K562 (cell line): Measurements from ENCODE around the gene CSF2RB. TPM values are rescaled to one million over a fixed set of nuclear protein-coding genes. Genes with fewer than 3 reads are reported as not detected.

ENCODE experiments used
- ATAC-seq: fragments of 200-7000 bp; cut with Tn5 transposase; 3 replicates; pipeline ENCODE4 v1.9.1; 2020; ENCODE audit warnings: moderate library complexity
- BruUV-seq: library from RNA; stranded (reverse); fragments of 400-500 nt; replicated peaks from 2 replicates; lab custom pipeline; 2021; lab: Mats Ljungman, UMichigan
- CTCF ChIA-PET: fragments of 300-600 bp; formaldehyde crosslinking; extraction: SDS; loops from one replicate; lab custom pipeline; 2021; ENCODE audit warnings: low intra/inter-chr PET ratio; lab: Yijun Ruan, JAX
- POLR2A ChIA-PET: fragments of 300-600, 350-650 bp; sonication (Branson Sonifier 250); formaldehyde crosslinking; extraction: SDS; loops from one replicate; lab custom pipeline; 2021; ENCODE audit warnings: antibody characterized with exemption, inconsistent platforms; lab: Yijun Ruan, JAX
- DNase-seq, 4 experiments: peaks; one replicate each; pipeline versions ENCODE4 v3.0.0 to v3.0.0-alpha.2; 2011 to 2018; ENCODE audit warnings: low spot score in 3 of 4, mixed read lengths in 3 of 4; ENCODE audit errors: extremely low read depth in 1 of 4
- FAIRE-seq: peaks from 2 replicates; lab custom pipeline; 2011; peaks lifted over from hg19 to GRCh38; lab: Jason Lieb, UNC
- H2AFZ ChIP-seq: 2 replicates; pipeline ENCODE4 v1.6.0; 2011; ENCODE audit warnings: low read depth, low read length, control low read depth, inconsistent platforms
- H3K27ac ChIP-seq: fragments of 200-600 bp; 3 replicates; pipeline ENCODE4 v1.8.0; 2011; ENCODE audit warnings: low read depth, mild to moderate bottlenecking, control low read depth, inconsistent platforms, low read length, moderate library complexity, mixed read lengths; ENCODE audit errors: extremely low read depth
- H3K27me3 ChIP-seq, 2 experiments: fragments of 300-600 bp in 1 of 2; 2 replicates in 1 of 2; 3 replicates in 1 of 2; pipeline versions ENCODE4 v1.6.0 to v1.8.0; 2011; ENCODE audit warnings: inconsistent platforms in 2 of 2, low read length in 2 of 2, mild to moderate bottlenecking in 1 of 2, mixed read lengths in 1 of 2, moderate library complexity in 1 of 2; ENCODE audit not compliant: control insufficient read depth in 2 of 2, insufficient read depth in 2 of 2
- H3K36me3 ChIP-seq: fragments of 300-600 bp; 3 replicates; pipeline ENCODE4 v1.8.0; 2011; ENCODE audit warnings: mild to moderate bottlenecking, low read length, inconsistent platforms; ENCODE audit not compliant: control insufficient read depth, insufficient read depth
- H3K4me1 ChIP-seq, 2 experiments: fragments of 200-600 bp in 1 of 2; replicated peaks in 1 of 2; 2 replicates in 1 of 2; 3 replicates in 1 of 2; pipeline versions ENCODE4 v1.5.1 to v1.8.0; 2011; ENCODE audit warnings: inconsistent platforms in 2 of 2, low read length in 2 of 2, mild to moderate bottlenecking in 1 of 2, mixed read lengths in 1 of 2, moderate library complexity in 1 of 2; ENCODE audit not compliant: control insufficient read depth in 2 of 2, insufficient read depth in 2 of 2
- H3K4me2 ChIP-seq: 2 replicates; pipeline ENCODE4 v1.6.1; 2011; ENCODE audit warnings: low read length, control low read depth, inconsistent platforms, mixed read lengths; ENCODE audit not compliant: insufficient read depth
- H3K4me3 ChIP-seq: fragments of 200-600 bp; sonication (generic), shearing (Covaris generic); 2 replicates; pipeline ENCODE4 v1.5.1; 2016; ENCODE audit warnings: control low read depth, inconsistent platforms
- H3K79me2 ChIP-seq: fragments of 200-600 bp; 3 replicates; pipeline ENCODE4 v1.8.0; 2011; ENCODE audit warnings: low read length, inconsistent platforms; ENCODE audit not compliant: control insufficient read depth, insufficient read depth
- H3K9ac ChIP-seq, 2 experiments: 2 replicates each; pipeline versions ENCODE4 v1.6.0 to v1.6.1; 2011; ENCODE audit warnings: low read depth in 2 of 2, low read length in 2 of 2, control low read depth in 1 of 2, inconsistent platforms in 1 of 2, mild to moderate bottlenecking in 1 of 2, mixed read lengths in 1 of 2; ENCODE audit not compliant: insufficient read depth in 1 of 2
- H3K9me1 ChIP-seq: one replicate; pipeline ENCODE4 v1.6.0; 2011; ENCODE audit warnings: inconsistent platforms, mild to moderate bottlenecking, low read length, moderate library complexity; ENCODE audit not compliant: control insufficient read depth, insufficient read depth
- H3K9me3 ChIP-seq: replicated peaks from 2 replicates; pipeline ENCODE4 v1.5.1; 2011; ENCODE audit warnings: low read depth, low read length, inconsistent platforms; ENCODE audit not compliant: control insufficient read depth, insufficient read depth
- H4K20me1 ChIP-seq: replicated peaks from 2 replicates; pipeline ENCODE4 v1.6.1; 2011; ENCODE audit warnings: low read length, inconsistent platforms, mixed read lengths; ENCODE audit not compliant: control insufficient read depth, insufficient read depth
- CHD4 ChIP-seq: fragments of 200-600 bp; sonication (generic); IDR thresholded peaks from 3 replicates; pipeline ENCODE4 v1.6.1; 2012; ENCODE audit warnings: low read depth, mild to moderate bottlenecking, mixed read lengths, low read length, inconsistent platforms; ENCODE audit not compliant: insufficient read depth, insufficient replicate concordance, poor library complexity, severe bottlenecking
- ZNF79 ChIP-seq: fragments of 250-450 bp; sonication (Bioruptor Pico); IDR thresholded peaks from 2 replicates; pipeline ENCODE4 v1.4.0; 2020; ENCODE audit warnings: low read depth, mild to moderate bottlenecking, moderate library complexity
- WGBS: fragments of 100-300 bp; shearing (Covaris generic); methylation state at CpG from one replicate; pipeline ENCODE4 v1.1.6; 2016; ENCODE audit warnings: low coverage, mixed read lengths; ENCODE audit not compliant: insufficient coverage; ENCODE audit errors: missing lambda C conversion rate; 5-methylcytosine and 5-hydroxymethylcytosine counted together
- in situ Hi-C: fragments of 300-500 bp; cut with MboI; formaldehyde crosslinking; loops from 4 replicates; pipeline ENCODE4 v1.15.0; 2018; ENCODE audit warnings: inconsistent platforms, mixed read lengths
- intact Hi-C: fragments of 100-400 bp; cut with micrococcal nuclease; formaldehyde crosslinking; loops from 2 replicates; pipeline ENCODE4 v1.14.2; 2022
- polyA plus RNA-seq, 8 experiments: library from polyadenylated mRNA; depleted of rRNA in 4 of 8; stranded (reverse) in 5 of 8; unstranded in 3 of 8; fragments of >200 nt; fragmentation: Nextera tagmentation in 2 of 8; fragmentation: Illumina TruSeq in 1 of 8; extraction: Ambion mirVana in 2 of 8; extraction: Trizol in 1 of 8; gene quantifications; 2 replicates each; pipeline versions ENCODE4 v1.2.1 to v1.2.3, GENCODE V29; 2011 to 2014; ENCODE audit warnings: inconsistent platforms in 1 of 8, missing spikeins in 1 of 8
- total RNA-seq, 7 experiments: library from RNA; depleted of rRNA in 6 of 7; stranded (reverse); fragments of >200 nt in 6 of 7; fragmentation: Illumina TruSeq in 2 of 7; extraction: Trizol in 2 of 7; gene quantifications; 2 replicates each; pipeline versions ENCODE4 v1.2.1 to v1.2.3, GENCODE V29; 2011 to 2021; ENCODE audit warnings: low replicate concordance in 1 of 7
- TF ChIP-seq, protein P1 (sequence below), 3 experiments: IDR thresholded peaks in 2 of 3; conservative IDR thresholded peaks in 1 of 3; 2 replicates each; pipeline ENCODE4 v1.5.1; 2011 to 2012; ENCODE audit warnings: low read length in 3 of 3, mild to moderate bottlenecking in 3 of 3, control low read depth in 2 of 3, improper control_type of control experiment in 1 of 3, inconsistent platforms in 1 of 3, low read depth in 1 of 3, mixed read lengths in 1 of 3, moderate library complexity in 1 of 3; ENCODE audit not compliant: insufficient read depth in 2 of 3

Gene CSF2RB
- total and polyA plus RNA-seq, 9 of the 15 experiments (the other 6 are each of a cell fraction or from before 2014, with no cell fraction given), result 0.04 to 1.0 (median 0.36) TPM

DNA sequence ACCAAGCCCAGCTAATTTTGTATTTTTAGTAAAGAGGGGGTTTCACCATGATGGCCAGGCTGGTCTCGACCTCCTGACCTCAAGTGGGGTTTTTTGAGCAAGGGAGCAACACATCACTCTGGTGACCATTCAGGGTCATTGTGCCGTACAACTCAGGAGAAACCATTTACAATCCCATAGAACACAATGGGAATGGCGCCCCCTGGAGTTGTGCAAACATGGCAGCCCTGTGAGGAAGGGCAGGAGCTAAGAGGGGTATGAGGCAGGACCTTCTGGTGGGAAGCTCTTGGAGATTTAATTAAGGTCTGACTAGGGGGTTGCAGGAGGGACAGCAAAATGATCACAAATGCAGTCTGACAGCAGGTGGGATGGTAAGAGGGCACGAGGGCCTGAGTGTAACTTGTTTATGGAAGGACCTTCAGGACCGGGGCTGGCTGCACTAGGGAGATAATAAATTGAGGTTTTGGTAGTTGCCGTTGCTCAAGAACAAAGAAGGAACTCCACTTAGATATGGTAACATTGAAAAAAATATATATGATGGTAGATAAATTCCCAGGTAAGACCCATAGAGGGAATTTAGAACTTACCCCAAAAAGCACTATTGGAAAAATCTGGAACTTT is 9.1 kb upstream of the CSF2RB start:
- Histone ChIP-seq H3K4me1 (peaks cover 0 to 5% of the 10 kb centered on the region in 2 experiments; a peak in 1 of 5 replicates), H4K20me1 (no peaks in the 10 kb centered on the region), H3K79me2 (no peaks in the 10 kb centered on the region), H3K4me2 (no peak overlapping the region), H3K36me3 (no peaks in the 10 kb centered on the region), H2AFZ (no peak overlapping the region), H3K27me3 (peaks cover 0 to 7% of the 10 kb centered on the region in 2 experiments; a peak in 2 of 5 replicates), H3K4me3 (no peak overlapping the region), H3K9me3 (no peaks in the 10 kb centered on the region), H3K27ac (no peak overlapping the region), H3K9ac (no peak overlapping the region), H3K9me1 (no peaks in the 10 kb centered on the region)
- ChIA-PET CTCF (no interaction called here), POLR2A (no interaction called here)
- BruUV-seq, result no TSS peak
- intact Hi-C loops, result no loop called here
- in situ Hi-C loops, result no loop called here
- 1% methylated on average over 6 of the region's 6 CpGs for WGBS
- TF ChIP-seq ZNF79 (CRISPR knock-in tag), result no peak
- peak; percentile 48 for TF ChIP-seq CHD4
- TF ChIP-seq, protein P1, sequence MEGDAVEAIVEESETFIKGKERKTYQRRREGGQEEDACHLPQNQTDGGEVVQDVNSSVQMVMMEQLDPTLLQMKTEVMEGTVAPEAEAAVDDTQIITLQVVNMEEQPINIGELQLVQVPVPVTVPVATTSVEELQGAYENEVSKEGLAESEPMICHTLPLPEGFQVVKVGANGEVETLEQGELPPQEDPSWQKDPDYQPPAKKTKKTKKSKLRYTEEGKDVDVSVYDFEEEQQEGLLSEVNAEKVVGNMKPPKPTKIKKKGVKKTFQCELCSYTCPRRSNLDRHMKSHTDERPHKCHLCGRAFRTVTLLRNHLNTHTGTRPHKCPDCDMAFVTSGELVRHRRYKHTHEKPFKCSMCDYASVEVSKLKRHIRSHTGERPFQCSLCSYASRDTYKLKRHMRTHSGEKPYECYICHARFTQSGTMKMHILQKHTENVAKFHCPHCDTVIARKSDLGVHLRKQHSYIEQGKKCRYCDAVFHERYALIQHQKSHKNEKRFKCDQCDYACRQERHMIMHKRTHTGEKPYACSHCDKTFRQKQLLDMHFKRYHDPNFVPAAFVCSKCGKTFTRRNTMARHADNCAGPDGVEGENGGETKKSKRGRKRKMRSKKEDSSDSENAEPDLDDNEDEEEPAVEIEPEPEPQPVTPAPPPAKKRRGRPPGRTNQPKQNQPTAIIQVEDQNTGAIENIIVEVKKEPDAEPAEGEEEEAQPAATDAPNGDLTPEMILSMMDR (IDR thresholded peaks at IDR 0.05 in 2 of 3, conservative IDR thresholded peaks at IDR 0.05 in 1 of 3; ENCODE audit: insufficient read depth in 2 of 3, low read depth in 1 of 3, low read length in 3 of 3), result 0 out of 6 replicates have a peak, but pooled peaks of 1 of the 3 experiments have one; percentile 14
- DNase-seq (no peak), FAIRE-seq (no peak), ATAC-seq (no peak)
